Measurements from ENCODE around the gene SLC47A1. TPM values are rescaled to one million over a fixed set of nuclear protein-coding genes. Genes with fewer than 3 reads are reported as not detected.
"Not testable (repeated sequence)": the region's sequence is repeated elsewhere in the genome, so short reads cannot be mapped to it uniquely, and the experiment has no call there.

SLC47A1 gene
- total RNA-seq, 1 donor from 2014 or later: 0.59 TPM

GRCh38 chr17:19558946-19559345, 25.3 kb downstream of the SLC47A1 start:
- no peak for DNase-seq

- no peak for DNase-seq
Measured at GRCh38 chr17:19561697-19562318, 28.2 kb downstream of the SLC47A1 start.

GRCh38 chr17:19565817-19566575, 32.3 kb downstream of the SLC47A1 start:
- no peak for DNase-seq

GRCh38 chr17:19567216-19568015, 33.8 kb downstream of the SLC47A1 start:
- DNase-seq: no peak

GRCh38 chr17:19568016-19568350, 34.3 kb downstream of the SLC47A1 start:
- DNase-seq: no peak

GRCh38 chr17:19569785-19570543, 36.3 kb downstream of the SLC47A1 start:
- DNase-seq: no peak

- no peak for DNase-seq
Measured at GRCh38 chr17:19570544-19571062, 36.9 kb downstream of the SLC47A1 start.

GRCh38 chr17:19573075-19573474, 39.4 kb downstream of the SLC47A1 start:
- DNase-seq: no peak

GRCh38 chr17:19574956-19575355, 41.3 kb downstream of the SLC47A1 start:
- DNase-seq: no peak

- DNase-seq: no peak
Measured at GRCh38 chr17:19578545-19578944, 44.9 kb downstream of the SLC47A1 start.

GRCh38 chr17:19579192-19579761, 45.6 kb downstream of the SLC47A1 start:
- DNase-seq: no peak

GRCh38 chr17:19579867-19580565, 46.4 kb downstream of the SLC47A1 start:
- DNase-seq: no peak

- not testable (repeated sequence) for DNase-seq
Measured at GRCh38 chr17:19580566-19580920, 46.9 kb downstream of the SLC47A1 start.

- not testable (repeated sequence) for DNase-seq
Measured at GRCh38 chr17:19582152-19582551, 48.5 kb downstream of the SLC47A1 start.

GRCh38 chr17:19583871-19584270, 50.2 kb downstream of the SLC47A1 start:
- no peak for DNase-seq

- DNase-seq: no peak
Measured at GRCh38 chr17:19590451-19590850, 56.8 kb downstream of the SLC47A1 start.

GRCh38 chr17:19590912-19591551, 57.4 kb downstream of the SLC47A1 start:
- no peak for DNase-seq

GRCh38 chr17:19592316-19592715, 58.7 kb downstream of the SLC47A1 start:
- no peak for DNase-seq

GRCh38 chr17:19596869-19597268, 63.2 kb downstream of the SLC47A1 start:
- no peak for DNase-seq

GRCh38 chr17:19610311-19610710, 76.7 kb downstream of the SLC47A1 start:
- DNase-seq: no peak

GRCh38 chr17:19610879-19611278, 77.2 kb downstream of the SLC47A1 start:
- no peak for DNase-seq
